NCI-H2227 treated with DMSO at 0.1 percent for 48 hours (cell line): Measurements from ENCODE around the gene DCX.

ENCODE experiments used
- DNase-seq: peaks from one replicate; lab custom pipeline; 2025; lab: John Stamatoyannopoulos, UW

DCX gene

GRCh38 chrX:111411983-111412382 lies at the start of gene DCX:
Gene DCX (minus strand): TSS chrX:111412192. CDS start chrX:111410398, 1,794 bp downstream.
- peak; percentile 46 for DNase-seq

GRCh38 chrX:111460607-111461006 lies 48.6 kb upstream of the DCX start:
- no peak for DNase-seq

DNA sequence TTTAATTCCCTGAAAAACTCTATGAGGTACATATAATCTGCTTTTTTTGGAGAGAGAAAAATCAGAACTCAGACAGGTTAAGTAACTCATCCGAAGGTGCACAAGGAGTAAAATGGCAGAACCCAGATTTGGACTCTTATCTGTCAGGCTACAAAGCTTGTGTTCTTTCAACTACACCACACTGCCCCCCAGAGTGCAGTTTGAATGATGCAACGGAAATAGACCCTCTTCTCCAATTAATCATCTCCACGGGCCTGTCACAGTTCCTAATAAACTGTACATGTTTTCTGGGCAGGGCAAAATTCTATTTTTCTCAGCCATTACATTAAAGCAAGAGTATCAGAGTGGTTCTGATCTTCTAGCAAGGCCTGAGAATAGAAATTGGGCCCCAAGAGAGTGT lies 35.3 kb upstream of the DCX start:
- peak; percentile 69 for DNase-seq

GRCh38 chrX:111445485-111445884 lies 33.5 kb upstream of the DCX start:
- peak; percentile 87 for DNase-seq

DNA sequence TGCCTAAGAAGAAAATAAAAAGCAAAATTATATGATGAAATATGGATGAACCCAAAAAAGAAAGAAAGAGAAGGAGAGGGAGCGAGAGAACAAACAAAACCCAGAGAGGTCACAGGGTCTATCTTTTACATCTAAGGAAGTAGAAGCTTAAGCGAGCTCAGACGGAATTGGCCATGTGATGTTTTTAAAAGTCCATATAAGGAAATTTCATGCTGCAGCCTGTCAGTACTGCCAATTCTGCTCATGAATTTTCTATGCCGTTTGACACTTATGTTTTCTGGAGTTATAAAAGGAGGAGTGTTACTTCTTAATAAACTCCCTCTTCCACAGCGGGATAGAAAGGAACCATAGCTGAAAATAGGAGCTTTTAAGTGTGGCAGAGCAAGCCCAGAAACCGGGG lies 32.9 kb upstream of the DCX start:
- DNase-seq = peak; percentile 47

DNA sequence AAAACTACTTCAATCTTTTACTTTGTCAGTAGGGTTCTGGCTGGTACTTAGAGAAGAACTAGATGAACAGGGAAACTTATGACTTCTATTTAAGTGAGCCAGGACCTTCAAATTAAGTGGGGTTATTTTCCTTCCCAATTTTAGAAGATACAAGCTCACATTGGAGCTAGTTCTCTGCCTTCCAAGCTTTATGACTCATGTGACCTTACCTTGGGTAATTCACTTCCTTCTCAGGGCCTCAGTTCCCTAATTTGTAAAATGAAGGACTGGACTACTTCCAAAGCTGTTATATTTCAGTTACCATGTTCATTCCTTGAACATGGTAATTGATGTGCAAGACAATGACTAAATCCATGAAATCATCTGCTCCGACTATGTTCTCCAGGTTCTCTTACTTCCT lies 32.0 kb upstream of the DCX start:
- DNase-seq = no peak

DNA sequence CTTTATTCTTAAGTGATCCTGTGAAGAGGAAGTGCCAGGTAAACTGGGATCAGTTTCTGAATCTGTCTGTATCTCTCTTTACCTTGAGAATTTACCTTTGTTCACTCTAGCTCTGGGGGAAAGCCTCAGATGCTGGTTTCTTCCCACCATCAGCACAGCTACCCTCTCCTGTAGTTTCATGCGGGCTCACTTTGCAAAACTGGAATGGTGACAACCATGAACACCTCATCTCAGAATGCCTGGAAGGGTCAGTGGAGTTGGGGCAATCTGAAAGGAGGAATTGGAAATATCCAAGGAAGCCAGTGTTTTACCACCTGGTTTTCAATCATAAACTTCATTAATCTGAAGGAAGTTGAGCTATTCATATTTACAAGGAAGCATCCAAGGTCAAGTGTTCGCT lies 30.8 kb upstream of the DCX start:
- no peak for DNase-seq

DNA sequence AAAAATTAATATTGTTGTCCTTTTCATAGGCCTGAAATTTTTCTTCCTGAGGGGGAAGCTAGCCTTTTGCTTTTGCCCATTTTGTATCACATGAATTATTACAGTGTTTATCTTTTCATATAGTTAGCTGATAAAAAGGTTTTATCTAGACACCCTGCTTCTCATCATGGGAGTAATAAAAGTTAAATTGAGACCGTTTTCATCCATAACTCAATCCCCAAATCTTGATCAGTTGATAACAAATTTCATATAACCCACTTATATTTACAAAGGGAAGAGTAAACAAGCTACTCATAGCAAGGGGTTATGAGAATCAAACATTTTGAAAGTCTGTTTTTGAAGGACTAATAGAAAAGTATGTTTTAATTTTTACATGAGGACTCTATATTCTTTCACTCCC lies 23.5 kb upstream of the DCX start:
- DNase-seq = no peak

DNA sequence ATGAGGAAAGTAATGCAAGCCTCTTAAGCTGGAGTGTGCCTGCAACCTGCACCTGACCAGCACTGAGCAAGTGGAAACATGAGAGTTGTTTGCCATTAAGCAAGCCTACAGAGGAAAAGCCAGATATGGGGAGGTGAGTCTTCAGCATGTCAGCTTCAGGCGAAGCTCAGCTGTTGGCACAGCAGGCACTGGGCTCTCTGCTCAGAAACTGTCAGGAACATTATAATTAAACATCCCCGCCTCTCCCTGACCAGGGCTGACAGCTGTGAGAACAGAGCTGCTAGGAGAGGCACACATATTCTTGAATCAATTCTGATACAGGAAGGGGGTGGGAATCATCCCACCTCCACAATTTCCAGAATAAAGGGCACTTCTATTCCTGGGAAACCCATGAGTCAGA lies 19.0 kb upstream of the DCX start:
- DNase-seq = peak; percentile 93

DNA sequence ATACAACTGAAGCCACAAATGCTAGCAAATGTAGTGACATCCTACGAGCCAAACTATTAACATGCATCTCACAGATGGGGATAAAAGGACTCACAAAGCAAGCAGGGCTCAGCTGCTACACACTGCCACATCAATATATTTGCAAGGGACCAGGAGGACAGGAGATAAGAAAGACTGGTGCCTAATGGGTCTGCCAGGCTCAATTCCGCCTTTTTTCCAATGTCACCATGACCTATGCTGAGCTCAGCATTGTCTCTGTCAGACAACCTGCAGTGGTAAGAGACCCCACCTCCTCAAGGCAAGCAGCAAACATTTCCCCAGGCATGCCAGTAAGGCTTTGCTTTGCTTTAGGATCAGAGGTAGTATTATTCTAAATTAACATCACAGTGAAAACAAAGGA lies 435 bp downstream of the DCX start:
- DNase-seq = no peak

GRCh38 chrX:111410590-111411078 lies 1.4 kb downstream of the DCX start:
- peak; percentile 85 for DNase-seq

- DNase-seq = no peak
Observed at GRCh38 chrX:111409326-111409725, 2.7 kb downstream of the DCX start.

- DNase-seq = no peak
Observed at GRCh38 chrX:111407948-111408347, 4.0 kb downstream of the DCX start.

- DNase-seq = peak; percentile 64
Observed at GRCh38 chrX:111402344-111402743, 9.6 kb downstream of the DCX start.

- DNase-seq = no peak
Observed at GRCh38 chrX:111395149-111395548, 16.8 kb downstream of the DCX start.

DNA sequence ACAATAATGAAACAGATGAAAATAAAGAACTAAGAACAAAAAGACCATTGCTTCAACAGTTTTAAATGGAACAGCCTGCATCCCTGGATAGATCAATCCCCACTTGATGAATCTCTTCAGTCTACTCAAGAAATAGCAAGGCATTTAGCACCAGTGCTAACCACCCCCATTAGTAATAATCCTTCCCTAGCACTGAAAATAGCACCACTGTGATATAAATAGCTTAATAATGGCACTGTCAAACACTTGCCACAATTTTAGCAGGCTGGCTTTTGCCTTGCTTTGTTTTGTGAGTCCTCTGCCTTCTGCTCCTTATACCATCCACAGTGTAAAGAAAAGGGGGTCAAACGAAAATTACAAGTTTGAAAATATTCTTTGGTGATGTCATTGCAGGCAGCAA lies 17.4 kb downstream of the DCX start:
- peak; percentile 24 for DNase-seq

DNA sequence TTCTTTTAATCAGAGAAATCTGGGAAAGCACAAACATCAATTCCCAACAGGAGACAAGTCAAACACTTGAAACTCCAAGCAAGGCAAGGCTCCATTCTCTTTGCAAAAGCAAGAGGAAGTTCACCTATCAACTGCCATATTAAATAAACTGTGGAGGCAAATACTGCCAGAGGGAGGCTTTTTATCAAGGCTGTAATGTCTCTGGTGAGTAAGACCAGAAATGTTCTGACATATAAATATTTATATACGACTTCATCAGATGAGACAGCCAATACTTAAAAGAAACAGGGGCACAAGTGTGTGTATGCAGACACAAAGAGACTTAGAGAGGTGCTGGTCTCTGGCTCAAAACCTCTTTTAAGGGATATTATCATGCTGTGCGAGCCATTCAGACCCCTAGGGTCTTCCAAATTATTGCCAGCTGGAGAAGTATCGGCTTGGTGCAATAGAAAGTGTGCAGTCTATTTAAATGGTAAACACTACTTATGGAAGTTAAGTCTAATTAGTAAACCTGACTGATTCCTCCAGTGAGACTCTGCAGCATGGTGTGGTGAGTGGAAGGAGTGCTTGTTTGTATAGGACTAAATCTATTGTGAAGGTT lies 24.4 kb downstream of the DCX start:
- DNase-seq = no peak

DNA sequence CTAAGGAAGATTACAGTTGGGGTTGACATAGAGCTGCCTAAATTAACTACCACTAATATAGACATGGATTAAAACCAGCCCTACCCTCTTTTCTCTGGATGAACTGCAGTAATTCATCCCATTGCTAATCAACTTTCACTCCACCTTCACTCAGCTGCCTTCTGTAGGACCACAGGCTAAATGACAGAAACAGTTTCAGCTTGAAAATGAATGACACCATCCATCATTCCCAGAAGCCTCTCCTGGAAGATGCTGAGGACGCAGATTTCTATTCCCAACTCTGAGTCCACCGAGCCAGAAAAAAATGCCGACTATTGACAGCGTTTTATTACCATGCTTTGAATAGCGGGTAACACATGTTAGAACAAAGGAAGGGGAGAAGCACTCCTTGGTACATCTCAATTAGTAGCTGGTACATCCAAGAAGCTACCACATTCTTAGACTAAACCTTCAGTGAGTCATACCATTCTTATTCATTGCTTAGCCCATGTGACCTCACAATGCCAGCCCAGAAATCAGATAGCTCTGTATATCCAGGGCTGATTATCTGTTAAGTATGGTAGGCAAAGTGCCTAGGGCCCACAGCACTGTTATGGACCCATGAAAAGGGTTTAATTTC lies 25.3 kb downstream of the DCX start:
- DNase-seq = no peak

DNA sequence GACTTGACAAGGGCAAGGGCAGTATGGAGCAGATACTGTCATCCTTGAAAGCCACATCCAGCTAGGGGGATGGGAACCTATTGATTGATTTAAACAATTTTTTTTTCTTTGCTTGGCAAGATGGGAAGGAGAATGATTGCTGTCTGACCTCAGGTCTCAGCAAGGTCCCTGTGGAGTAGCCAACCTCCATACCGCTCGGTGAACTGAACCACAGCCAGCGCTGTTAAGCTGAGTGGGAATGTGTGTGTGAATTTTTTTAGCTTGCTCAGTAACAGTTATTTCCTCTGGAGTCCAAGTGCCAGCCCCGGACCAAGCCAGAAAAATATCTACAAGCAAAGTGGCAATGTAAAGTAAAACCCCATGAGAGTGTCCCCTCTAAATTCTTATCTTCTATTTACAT lies 25.9 kb downstream of the DCX start:
- no peak for DNase-seq

GRCh38 chrX:111382277-111382676 lies 29.7 kb downstream of the DCX start:
- DNase-seq = no peak

DNA sequence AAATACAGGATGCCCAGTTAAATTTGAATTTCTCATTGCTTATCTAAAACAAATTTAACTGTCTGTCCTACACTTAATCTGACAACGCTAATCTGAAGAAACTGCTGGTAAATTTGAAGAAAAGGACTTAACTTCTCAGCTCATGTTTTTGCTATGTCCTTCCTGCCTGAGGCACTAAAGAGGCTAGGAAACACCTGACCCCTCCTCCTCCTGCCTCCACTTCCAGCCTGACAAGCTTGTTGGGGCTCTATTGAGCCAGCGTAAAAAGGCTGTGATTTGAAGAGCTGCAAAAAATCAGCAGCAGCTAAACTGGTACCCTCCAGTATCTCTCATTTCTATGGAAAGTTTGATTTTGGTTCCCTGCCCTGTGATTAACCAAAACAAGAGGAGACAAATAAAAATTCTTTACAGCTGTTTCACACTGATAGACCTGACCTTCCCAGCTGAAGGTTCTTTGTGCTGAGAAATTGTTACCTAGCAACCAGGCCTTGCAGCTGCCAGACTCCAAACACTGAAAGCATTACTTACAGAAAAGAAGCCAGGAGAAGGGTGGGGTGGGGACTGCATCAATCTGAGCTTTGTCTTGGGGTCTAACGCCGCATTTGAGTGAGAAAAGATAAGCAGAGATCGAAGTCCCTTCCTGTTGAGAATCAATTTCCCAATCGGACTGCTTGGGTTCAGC lies 35.0 kb downstream of the DCX start:
- peak; percentile 95 for DNase-seq

DNA sequence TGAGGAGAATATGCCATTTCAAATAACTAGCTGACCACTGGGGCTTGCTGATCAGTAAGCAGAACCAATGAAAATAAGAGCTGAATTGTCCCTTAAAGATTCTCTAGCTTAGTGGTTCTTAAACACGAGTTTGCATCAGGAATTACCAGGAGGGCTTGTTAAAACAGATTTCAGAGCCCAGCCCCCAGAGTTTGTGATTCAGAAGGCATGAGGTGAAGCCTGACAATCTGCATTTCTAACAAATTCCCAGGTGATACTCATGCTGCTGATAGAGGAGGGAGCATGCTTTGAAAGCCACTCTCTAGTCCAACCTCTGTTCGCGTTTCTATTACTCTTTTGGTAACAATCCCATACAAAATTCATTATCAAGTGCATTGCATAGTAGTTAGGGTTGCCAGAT lies 35.5 kb downstream of the DCX start:
- no peak for DNase-seq

DNA sequence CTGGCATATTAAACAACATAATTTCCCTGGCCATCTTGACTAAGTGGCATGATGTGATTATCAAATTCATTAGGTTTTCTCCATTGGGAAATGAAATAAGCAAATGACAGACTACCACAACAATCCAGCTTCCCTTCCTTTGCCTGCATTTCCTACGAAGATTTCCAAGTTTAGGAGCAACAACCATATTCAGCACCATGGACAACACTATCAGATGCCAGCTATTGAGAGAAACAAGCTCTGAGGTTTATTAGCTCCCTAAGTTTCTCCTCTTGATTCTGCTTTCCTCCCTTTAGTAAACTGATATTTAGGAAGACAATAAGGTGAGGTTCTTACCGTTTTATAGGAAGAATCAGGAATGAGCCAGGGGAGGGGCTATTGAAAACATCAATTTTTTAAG lies 36.2 kb downstream of the DCX start:
- DNase-seq = no peak
